GM21786 (cell line): ENCODE data around the gene SLC5A11.
"Not testable (repeated sequence)": the region's sequence is repeated elsewhere in the genome, so short reads cannot be mapped to it uniquely, and the experiment has no call there.

Experiments
- ATAC-seq: cut with Tn5 transposase; IDR thresholded peaks from one replicate; pipeline ENCODE4 v1.9.1; 2021; ENCODE audit not compliant: unreplicated experiment

Gene SLC5A11

GRCh38 chr16:24856871-24857270 lies 11.1 kb downstream of the SLC5A11 start:
- ATAC-seq, result not testable (repeated sequence)

- no peak for ATAC-seq
Observed at GRCh38 chr16:24858219-24859041, 12.7 kb downstream of the SLC5A11 start.

GRCh38 chr16:24861461-24861860 lies 15.7 kb downstream of the SLC5A11 start:
- ATAC-seq, result no peak

- no peak for ATAC-seq
Observed at GRCh38 chr16:24863582-24864437, 18.0 kb downstream of the SLC5A11 start.

GRCh38 chr16:24869033-24869432 lies 23.3 kb downstream of the SLC5A11 start:
- ATAC-seq, result no peak

GRCh38 chr16:24871891-24872290 lies 26.1 kb downstream of the SLC5A11 start:
- ATAC-seq, result no peak

GRCh38 chr16:24873028-24873427 lies 27.3 kb downstream of the SLC5A11 start:
- ATAC-seq, result no peak

GRCh38 chr16:24875466-24875865 lies 29.7 kb downstream of the SLC5A11 start:
- no peak for ATAC-seq

GRCh38 chr16:24876231-24876630 lies 30.5 kb downstream of the SLC5A11 start:
- no peak for ATAC-seq

GRCh38 chr16:24879684-24880083 lies 33.9 kb downstream of the SLC5A11 start:
- no peak for ATAC-seq

- ATAC-seq, result no peak
Observed at GRCh38 chr16:24883714-24884151, 38.0 kb downstream of the SLC5A11 start.

GRCh38 chr16:24887472-24887871 lies 41.7 kb downstream of the SLC5A11 start:
- no peak for ATAC-seq

- ATAC-seq, result no peak
Observed at GRCh38 chr16:24890746-24891145, 45.0 kb downstream of the SLC5A11 start.

- ATAC-seq, result no peak
Observed at GRCh38 chr16:24896439-24896838, 50.7 kb downstream of the SLC5A11 start.

GRCh38 chr16:24897522-24897921 lies 51.8 kb downstream of the SLC5A11 start:
- not testable (repeated sequence) for ATAC-seq

GRCh38 chr16:24900230-24900629 lies 54.5 kb downstream of the SLC5A11 start:
- ATAC-seq, result no peak

- no peak for ATAC-seq
Observed at GRCh38 chr16:24906199-24906808, 60.5 kb downstream of the SLC5A11 start.

- no peak for ATAC-seq
Observed at GRCh38 chr16:24906901-24907300, 61.1 kb downstream of the SLC5A11 start.

GRCh38 chr16:24908716-24909115 lies 63.0 kb downstream of the SLC5A11 start:
- ATAC-seq, result no peak

- no peak for ATAC-seq
Observed at GRCh38 chr16:24909856-24910255, 64.1 kb downstream of the SLC5A11 start.

GRCh38 chr16:24915019-24915418 lies 69.3 kb downstream of the SLC5A11 start:
- no peak for ATAC-seq
